Prostate gland (tissue), 2 donors: ENCODE results near the gene ESYT2.

Experiments used
- POLR2A ChIP-seq: fragments of 450-650 bp; IDR thresholded peaks from one replicate; pipeline ENCODE4 v1.6.1; 2016; ENCODE audit warnings: antibody characterized with exemption, mild to moderate bottlenecking
- TF ChIP-seq, protein P1 (sequence below), 4 experiments: fragments of 200-600 bp in 2 of 4; fragments of 450-650 bp in 2 of 4; sonication (generic) in 2 of 4; IDR thresholded peaks; 1 replicate in 3 of 4; 2 replicates in 1 of 4; pipeline ENCODE4 v1.5.1; 2016 to 2019; ENCODE audit warnings: antibody characterized with exemption in 4 of 4, mild to moderate bottlenecking in 2 of 4, moderate library complexity in 2 of 4

DNA sequence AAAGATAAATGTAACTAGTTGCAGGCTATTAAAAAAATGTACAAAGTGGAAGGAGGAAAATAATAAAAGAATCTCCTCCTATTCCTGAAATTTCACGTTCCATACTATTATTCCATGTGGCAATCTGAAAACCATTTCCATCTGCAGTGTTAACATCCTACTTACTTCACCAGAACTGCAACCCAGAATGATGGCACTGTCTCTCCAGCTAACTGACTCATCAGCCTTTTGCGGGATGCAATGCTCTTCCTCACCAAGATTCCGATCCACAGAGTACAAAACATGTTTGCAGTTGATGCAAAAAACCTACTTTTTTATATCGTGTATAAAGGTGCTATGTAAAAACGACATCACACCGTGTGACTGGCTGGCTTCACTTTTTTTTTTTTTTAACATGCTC lies 50.8 kb downstream of the ESYT2 start:
- TF ChIP-seq, protein P1, sequence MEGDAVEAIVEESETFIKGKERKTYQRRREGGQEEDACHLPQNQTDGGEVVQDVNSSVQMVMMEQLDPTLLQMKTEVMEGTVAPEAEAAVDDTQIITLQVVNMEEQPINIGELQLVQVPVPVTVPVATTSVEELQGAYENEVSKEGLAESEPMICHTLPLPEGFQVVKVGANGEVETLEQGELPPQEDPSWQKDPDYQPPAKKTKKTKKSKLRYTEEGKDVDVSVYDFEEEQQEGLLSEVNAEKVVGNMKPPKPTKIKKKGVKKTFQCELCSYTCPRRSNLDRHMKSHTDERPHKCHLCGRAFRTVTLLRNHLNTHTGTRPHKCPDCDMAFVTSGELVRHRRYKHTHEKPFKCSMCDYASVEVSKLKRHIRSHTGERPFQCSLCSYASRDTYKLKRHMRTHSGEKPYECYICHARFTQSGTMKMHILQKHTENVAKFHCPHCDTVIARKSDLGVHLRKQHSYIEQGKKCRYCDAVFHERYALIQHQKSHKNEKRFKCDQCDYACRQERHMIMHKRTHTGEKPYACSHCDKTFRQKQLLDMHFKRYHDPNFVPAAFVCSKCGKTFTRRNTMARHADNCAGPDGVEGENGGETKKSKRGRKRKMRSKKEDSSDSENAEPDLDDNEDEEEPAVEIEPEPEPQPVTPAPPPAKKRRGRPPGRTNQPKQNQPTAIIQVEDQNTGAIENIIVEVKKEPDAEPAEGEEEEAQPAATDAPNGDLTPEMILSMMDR (IDR thresholded peaks at IDR 0.05) = no peak
- no peak for TF ChIP-seq POLR2A
